ENCODE data around the gene PXDC1.

Gene PXDC1, protein sequence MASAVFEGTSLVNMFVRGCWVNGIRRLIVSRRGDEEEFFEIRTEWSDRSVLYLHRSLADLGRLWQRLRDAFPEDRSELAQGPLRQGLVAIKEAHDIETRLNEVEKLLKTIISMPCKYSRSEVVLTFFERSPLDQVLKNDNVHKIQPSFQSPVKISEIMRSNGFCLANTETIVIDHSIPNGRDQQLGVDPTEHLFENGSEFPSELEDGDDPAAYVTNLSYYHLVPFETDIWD

DNA sequence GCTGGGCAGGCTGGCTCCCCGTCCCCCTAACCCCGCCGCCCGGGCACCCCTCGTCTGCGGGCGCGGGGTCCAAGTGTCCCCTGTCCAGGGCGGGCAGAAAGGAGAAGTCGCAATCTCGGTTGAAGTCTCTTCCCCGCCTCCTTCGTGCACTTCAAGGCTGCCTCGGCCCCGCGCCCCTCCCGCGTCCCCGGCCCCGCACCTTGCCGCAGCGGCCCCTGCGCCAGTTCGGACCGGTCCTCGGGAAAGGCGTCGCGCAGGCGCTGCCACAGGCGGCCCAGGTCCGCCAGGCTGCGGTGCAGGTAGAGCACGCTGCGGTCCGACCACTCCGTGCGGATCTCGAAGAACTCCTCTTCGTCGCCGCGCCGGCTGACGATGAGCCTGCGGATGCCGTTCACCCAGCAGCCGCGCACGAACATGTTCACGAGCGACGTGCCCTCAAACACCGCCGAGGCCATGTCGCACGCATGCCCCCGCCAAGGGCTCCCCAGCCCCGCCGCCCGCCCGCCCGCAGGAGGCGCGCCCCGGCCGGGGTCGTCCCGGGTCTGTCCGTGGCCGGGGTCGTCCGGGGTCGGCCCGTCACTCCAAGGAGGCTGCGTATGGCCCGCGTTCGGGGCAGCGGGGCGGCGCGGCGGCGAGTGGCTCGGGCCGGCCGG is at the start of gene PXDC1:
Gene PXDC1 (minus strand): TSS at position 637 of the 653 bp plus-strand sequence. CDS start 182 bp downstream, at position 455.
- DNase-seq, result peak in 1 of 4 experiments; percentile 17

DNA sequence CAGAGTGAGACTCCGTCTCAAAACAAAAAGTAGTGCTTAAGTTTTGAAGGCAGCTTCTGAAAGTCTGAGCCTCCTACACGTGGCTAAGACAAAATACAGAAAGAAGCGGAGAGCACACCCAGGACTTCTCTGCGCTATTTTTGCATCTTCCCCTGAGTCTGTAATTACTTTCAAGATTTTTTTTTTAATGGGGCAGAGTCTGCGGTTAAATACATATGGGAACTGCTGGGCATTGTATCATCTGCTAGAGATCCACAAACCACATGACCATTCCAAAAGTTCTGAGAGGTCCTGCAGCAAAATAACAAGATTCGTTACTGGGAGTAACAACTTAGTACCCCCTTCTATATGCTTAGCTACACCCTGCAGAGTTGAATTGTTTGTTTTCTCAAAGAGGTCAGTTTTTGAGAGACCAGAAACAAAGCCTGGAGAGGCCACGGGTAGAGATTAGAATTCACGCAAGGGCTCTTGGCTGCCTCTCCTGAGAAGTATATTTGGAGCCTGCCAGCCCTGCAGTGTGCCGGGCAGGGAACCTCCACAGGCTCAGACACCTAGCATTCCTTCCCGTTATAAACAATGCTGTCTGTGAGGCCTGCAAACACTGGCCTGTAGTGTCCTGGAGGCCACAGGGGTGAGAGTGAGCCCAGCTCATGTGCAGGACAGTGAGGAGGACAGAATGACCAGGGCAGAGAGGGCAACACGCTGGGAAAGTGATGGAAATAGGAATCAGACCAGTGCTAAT is 49.5 kb upstream of the PXDC1 start:
- no peak for DNase-seq

DNA sequence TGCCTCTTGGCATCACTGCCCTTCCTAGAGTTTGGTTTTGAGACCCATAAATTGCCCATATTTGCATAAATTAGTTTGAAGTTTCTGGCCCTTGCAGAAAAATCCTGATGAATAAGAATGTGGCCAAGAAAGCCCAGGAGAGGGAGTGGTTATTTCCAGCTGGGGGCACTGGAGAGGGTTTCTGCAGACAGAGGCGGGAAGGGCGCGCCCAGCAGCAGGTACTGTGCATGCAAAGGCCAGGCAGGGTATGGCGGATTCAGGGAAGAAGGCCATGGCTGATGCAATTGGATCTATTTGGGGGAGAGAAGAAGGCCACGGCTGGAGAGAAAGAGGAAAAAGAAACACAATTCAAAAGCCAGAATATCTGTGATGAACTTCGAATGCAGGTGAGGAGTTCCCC is 48.2 kb upstream of the PXDC1 start:
- DNase-seq, result no peak

DNA sequence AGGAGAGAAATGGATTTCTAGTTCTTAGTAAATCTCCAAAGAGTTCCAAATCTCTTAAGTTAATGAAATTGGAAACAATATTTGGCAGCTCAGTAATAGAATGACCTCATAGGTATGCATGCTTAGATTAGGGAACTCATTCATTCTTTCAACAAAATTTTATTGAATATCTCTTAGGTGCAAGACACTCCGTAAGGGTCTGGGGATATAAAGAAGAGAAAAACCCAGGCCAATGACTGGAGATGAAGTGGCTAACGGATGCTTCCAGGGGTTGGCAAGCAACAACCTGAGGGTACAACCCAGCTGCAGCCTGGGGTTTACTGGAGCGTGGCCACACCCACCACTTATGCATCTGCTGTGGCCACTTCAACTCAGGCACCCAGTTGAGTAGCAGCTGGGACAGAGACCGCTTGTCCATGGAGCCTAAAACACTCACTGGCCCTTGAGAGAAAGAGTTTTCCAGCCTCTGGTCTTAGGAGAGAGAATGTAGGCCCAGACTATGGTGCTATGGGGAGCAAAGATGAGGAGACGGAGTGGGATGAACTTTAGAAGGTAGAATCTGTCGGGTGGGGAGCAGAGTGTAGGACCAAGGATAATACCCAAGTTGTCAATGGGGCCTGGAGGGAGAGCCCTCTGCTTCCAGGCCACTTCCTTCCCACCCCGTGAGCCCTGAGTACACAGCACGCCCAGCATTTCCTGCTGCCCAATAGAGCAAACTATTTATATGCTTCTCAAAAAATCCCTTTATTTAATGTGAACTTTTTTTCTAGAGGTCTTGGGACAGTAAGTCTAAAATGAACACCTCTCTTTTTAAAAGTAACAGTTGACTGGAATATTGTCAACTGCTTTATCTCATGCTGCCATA is 46.8 kb upstream of the PXDC1 start:
- no peak for DNase-seq

DNA sequence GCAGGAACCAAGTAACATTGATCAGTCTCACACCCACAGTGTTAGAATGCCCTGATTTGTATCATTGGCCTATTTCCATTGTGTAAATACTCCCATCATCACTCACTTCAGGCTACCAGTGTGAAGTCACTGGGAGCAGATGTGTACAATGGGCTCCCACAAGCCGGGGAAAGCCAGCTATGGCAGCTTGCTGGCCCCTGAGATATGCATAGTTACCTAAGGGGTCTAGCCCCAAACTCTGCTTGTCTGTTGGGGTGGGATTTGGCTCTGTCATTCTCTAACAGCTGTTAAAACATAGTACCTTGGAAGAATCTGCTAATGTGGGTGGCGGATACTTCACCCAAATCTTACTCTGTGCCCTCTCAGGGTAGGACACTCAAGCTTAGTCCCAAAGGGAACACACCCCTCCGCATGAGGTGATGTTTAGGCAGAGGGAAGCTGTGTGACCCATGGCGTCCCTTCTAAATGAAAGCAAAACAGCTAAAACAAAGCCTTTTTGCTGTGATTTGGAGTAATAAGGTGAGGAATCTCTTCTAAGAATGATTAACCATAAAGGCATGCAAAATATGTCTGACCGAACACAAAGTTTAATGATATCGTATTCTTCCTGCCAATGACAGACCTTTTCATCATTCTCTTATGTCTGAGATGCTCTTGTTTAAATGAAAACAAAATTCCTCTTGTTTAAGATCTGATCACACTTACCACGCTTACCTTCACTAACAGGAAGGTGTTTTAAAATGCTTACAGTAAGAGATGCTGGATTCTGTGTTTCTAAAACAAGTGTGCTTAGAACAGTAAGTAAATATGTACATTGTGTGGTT is 45.9 kb upstream of the PXDC1 start:
- no peak for DNase-seq

DNA sequence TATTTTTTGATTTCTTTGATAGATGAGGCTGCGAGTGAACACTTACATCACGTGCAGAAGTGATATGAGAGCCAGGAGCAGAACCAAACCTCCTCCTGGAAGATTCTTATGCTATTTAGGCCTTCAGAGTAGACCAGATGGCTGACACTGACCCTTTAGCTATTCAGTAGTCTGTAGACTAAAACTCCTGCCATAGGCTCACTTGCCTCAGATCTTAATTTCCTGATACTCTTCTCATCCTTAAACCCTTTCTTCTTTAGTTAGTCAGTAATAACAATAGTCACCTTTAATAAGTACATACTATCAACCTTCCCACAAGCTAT is 45.2 kb upstream of the PXDC1 start:
- no peak for DNase-seq

DNA sequence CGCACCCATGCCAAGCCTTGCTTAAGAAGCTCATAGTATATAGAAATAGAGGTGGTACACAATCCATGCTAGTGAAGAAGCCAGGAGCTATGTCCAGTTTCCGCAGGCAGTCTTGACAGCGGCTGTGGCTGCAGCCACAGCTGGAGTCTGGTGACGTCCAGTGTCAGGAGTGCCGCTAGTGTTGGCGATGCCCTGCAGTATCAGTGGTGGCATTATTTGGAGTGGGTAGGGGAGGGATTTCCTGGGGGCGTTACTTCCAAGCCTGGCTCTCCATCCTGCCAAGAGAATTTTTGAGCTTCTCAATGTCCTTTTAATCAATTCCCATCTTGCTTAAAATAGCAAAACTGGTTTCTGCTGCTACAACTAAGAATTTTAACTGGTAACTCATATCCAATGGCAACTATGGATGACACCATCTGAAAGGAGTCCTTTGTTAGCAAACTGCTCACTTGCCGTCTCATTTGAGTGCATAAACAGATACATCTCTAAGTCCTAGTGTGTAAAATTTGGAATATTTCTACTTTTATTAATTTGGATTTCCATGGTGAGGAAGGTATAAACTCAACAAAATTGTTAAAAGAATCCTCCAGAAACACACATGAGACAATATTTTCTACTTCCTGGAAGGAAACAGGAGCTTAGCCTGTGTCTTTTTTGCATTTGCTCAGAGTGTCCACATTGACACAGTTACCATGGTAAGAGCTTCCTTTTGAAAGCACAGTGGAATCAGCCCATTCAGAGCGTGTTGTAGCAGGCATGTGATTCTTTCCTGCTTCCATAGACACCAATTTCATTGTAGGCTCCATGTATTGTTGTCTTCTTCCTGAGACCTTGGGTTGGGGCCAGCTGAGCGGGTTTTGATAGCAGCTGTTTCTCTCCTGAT is 44.6 kb upstream of the PXDC1 start:
- DNase-seq, result no peak

DNA sequence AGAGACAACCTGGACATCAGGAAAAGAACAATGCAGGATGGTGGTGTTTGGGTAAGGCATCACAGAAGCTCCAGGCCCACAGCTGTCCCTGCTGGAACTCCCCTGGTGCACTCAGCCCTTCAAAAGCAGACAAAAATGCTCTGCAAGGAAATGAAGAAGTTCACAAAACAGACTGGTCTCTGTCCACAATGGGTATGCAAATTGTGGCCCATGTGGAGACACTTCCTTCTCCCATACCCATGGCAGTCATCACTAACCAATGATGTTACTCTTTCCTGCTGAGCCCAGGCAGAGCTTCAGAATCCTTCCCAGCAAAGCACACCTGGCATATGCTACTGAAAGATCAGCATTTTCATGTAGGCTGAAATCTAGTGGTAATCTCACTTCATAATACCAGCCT is 42.6 kb upstream of the PXDC1 start:
- DNase-seq, result no peak

DNA sequence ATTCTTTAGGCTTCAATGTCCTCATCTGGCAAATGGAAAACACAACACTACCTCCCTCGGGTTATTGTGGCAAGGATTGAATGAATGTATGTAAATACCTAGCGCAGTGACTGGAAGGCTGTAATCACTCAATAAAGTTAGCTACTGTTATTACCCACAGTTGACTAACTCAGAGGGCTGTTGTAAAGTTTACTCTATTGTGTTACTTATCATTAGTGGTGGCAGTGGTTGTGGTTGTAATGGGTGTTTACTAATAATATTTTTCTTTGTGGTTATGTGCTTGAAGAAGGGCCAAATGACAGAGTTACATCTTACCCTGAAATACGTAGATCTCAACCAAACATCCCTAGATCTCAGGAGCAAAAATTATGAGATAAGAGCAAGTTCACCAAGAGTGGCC is 42.0 kb upstream of the PXDC1 start:
- DNase-seq, result no peak

DNA sequence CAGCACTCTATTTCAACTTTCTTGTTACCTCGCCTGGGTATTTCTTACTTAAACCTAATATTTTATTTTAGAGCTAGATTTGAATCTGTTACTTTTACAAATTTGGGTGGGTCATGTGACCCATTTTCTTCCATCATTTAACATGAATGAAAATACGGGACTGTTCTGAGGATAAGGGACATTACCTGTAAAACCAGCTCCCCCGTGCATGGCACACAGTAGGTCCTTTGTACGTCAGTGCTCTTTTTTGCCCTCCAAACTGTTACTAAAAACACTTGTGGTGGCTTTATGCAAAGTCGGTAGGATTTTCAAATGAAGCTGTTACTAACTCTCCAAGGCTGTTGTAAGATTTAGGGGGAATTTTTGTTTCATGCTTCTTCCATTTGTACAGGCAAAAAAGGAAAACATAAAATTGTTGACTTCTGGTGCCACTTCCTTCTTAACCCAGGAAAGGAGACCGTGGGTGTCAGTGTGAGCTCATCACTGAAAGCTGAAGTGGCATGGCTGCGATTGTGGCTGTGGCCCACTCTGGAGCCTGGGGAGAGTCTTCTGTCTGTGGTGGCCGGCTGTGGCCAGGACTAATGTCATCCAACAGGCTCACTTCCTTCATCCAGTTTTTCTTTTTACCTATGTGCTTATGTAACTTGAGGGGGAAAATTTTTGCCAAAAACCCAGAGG is 40.2 kb upstream of the PXDC1 start:
- no peak for DNase-seq

DNA sequence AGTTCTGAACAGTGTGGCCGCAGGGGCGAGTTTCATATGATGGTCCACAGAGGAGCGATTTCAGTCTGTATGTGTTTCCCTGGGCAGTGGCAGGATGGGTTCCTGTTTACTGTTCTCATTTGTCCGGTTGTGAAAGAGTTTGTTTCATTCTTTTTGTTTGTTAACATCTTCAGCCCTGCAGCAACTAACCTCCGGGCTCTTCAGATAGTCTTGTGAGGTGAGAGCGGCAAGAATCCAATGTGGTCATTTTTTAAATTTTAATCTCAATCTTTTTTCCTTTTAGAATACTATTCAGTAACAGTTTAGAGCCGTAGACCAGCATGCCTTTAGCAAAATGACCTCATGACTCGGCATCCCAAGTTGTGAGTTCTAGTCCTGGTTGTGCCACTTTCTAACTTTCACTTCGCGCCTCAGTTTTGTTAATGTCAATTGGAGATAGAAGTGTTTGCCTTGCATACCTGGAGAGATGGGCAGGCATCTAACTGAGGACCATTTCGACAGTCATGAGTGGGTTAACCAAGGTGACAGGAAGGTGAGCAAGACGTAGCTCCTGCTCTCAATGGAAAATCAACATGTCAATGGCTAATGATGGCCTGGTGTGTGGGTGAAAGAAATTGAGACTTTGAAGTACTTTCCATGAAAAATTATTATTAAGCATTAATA is 38.5 kb upstream of the PXDC1 start:
- DNase-seq, result no peak

DNA sequence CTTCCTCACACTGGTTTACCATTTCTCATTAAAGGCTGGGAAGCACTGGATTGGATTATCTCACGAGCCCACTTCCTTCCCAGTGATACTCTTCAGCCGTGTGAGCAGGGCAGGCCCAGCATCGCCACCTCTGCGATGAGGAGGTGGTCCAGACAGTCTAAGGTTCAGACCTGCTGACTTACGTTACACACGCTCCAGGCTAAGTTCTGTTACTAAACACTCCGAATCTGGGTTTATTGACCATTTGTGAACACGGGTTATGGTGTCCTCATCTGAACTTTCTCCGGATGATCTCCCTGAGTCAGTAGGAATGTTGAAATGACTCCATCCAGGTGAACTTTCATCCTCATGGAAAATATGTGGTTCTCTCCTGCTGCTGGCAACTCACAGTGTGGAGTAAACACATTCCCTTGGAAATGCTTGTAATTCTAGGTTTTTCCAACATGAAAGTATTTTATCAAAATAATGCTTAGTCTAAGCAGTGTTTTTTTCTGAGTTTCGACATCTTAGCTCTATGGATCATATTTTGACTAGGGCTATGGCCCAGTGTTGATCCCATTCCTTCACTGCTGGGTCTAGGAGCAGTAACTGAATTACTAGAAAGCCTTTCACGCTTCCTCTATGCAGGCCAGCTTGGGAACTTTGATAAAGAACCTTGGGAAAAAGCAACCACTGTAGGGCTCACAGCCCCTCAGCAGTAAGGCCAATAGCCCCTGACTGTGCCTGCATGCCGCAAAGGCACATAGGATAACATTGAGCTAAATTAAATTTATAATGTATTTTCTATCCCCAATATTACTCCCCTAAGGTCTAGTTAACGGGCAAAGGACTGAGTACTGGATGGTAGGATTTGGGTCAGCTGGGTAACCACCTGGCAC is 37.7 kb upstream of the PXDC1 start:
- no peak for DNase-seq

DNA sequence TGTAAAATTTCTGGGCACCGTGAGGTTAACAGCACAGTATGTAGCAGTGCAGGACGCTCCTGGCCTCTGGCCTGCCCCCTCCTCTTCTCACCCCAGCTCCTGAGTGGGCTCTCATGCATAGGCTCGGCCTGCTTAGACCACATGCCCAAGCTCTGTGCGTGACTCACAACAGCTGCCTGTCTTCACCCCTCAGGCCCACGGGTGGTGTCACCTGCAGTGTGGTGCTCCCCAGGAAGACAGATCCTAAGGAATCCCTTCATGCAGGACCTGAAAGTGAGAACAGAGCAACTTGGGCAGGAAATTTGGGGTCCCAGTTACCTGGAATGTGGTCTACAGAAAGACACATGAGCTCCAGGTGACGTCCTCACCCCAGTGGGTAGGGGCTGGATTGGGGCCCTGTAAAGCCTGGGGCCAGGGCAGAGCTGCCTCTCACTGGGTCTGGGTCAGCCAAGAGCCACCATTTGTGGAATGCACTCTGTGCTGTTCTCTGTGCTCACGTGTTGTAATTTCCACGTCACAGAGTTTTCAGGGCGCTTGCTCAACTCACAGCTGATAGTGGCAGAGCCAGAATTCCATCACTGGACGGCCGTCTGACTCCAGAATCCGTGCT is 37.0 kb upstream of the PXDC1 start:
- no peak for DNase-seq

DNA sequence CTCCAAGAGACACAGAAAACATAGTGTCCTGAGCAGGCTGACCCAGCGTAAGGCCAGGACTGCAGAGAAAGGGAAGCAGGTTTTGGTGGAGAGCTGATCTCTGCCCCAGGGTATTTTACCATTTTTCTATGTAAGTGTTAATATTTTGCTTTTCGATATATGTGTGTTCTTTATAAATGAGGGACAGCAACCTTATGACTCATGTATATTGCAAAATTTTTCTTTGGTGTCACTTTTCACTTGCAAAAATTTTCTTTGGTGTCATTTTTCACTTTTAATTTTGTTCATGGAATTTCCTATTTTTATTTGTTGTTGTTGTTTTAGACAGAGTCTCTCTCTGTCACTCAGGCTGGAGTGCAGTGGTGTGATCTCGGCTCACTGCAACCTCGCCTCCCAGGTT is 34.6 kb upstream of the PXDC1 start:
- no peak for DNase-seq

DNA sequence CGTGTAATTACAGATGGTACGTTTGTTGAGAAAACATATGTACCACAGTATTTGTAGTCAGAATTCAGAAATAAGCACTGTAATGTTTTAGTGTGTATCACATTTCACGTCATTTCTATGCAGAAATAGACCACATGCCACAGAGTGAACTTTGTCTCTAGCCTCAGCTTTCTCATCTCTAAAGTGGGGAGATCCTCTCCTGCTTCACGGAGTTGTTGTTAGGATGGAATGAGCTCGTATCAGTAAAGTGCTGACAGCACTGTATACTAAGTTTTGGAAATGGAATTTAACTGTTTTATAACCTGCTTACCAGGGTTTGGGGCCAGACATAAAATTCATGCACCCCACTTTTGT is 34.2 kb upstream of the PXDC1 start:
- no peak for DNase-seq

DNA sequence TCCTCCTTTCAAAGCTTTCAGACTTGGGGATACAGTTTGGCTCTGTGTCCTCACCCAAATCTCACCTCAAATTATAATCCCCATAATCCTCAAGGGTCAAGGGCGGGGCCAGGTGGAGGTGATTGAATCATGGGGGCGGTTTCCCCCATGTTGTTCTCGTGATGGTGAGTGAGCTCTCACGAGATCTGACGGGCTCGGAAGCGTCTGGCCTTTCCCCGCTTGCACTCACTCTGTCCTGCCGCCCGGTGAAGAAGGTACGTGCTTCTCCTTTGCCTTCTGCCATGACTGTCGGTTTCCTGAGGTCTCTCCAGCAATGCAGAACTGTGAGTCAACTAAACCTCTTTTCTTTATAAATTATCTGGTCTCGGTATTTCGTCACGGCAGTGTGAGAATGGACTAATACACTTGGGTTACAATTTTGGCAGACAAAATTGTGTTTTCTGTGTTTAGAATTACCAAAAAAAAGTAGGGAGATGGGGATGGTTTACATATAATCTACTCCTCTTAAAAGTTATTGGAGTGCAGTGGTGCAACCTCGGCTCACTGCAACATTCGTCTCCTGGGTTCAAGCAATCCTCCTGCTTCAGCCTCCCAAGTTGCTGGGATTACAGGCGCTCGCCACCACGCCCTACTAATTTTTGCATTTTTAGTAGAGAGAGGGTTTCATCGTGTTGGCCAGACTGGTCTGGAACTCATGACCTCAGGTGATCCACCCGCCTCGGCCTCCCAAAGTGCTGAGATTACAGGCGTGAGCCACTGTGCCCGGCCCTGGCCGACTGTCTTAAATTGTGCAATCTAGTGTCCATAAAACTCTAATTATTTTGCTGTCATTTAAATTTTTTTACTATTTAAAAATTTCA is 33.6 kb upstream of the PXDC1 start:
- DNase-seq, result no peak

DNA sequence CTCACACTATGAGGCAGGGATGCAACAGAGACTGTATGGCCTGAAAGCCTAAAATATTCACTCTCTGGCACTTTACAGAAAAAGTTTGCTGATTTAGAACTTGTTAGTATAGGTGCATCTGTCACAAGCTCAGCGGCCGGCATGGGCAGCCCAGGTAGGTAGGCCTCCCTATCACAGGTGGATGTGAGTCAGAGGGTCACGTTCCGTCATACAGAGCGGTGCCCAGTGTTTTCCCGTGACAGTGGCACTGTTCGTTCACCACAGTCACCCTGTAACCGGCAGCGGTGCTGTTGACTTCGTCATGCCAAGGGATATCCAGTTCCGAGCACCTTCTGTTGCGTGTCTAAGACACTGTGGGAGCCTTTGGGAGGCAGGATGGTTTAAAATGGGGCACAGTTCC is 32.9 kb upstream of the PXDC1 start:
- no peak for DNase-seq

All from activated naive CD4-positive, alpha-beta T cell (primary cell).